ENCODE measurements around the gene AP3B1. TPM values are rescaled to one million over a fixed set of nuclear protein-coding genes. Genes with fewer than 3 reads are reported as not detected.

AP3B1 gene
- total and polyA plus RNA-seq, 2 of the 8 experiments (the other 6 are each of a cell fraction or from before 2014, with no cell fraction given), result 45.8 to 48.3 TPM

GRCh38 chr5:78000191-78000590 is 294.3 kb downstream of the AP3B1 start:
- peaks cover 0 to 3% (median under 1%) of the 10 kb centered on the region in 4 experiments; a peak in 3 of 7 replicates for H3K27me3 ChIP-seq (replicated peaks in 1 of 4; ENCODE audit: control insufficient read depth in 3 of 4, extremely low read depth in 1 of 4, insufficient read depth in 3 of 4, low read length in 3 of 4)
- H3K79me1 ChIP-seq (ENCODE audit: low read depth, low read length), result no peaks in the 10 kb centered on the region
- H3K18ac ChIP-seq (ENCODE audit: extremely low read depth, low read length), result no peak overlapping the region
- POLR2A ChIA-PET (ENCODE audit: partially characterized antibody), result no interaction called here
- H3K4me1 ChIP-seq (replicated peaks in 1 of 4; ENCODE audit: control insufficient read depth in 3 of 4, insufficient read depth in 4 of 4, low read length in 3 of 4), result peaks cover 0 to 7% (median 0%) of the 10 kb centered on the region in 4 experiments; a peak in 2 of 7 replicates
- H4K5ac ChIP-seq (ENCODE audit: insufficient read length, low read depth, low read length), result no peak overlapping the region
- DNase-seq (ENCODE audit: low read depth in 1 of 2, low spot score in 2 of 2) (no peak), FAIRE-seq (no peak)
- no peak overlapping the region for H3K14ac ChIP-seq (ENCODE audit: insufficient read length)
- no peaks in the 10 kb centered on the region for H3K23me2 ChIP-seq (ENCODE audit: low read depth, low read length)
- H3K9ac ChIP-seq (replicated peaks in 1 of 4; ENCODE audit: extremely low read depth in 1 of 4, low read depth in 3 of 4, low read length in 3 of 4), result no peak overlapping the region
- no peak overlapping the region for H2BK15ac ChIP-seq (ENCODE audit: low read length)
- H3K36me3 ChIP-seq (ENCODE audit: control insufficient read depth in 2 of 4, insufficient read depth in 4 of 4, low read length in 3 of 4), result no peaks in the 10 kb centered on the region
- H3K23ac ChIP-seq (ENCODE audit: insufficient read length), result no peak overlapping the region
- no peak overlapping the region for H3K56ac ChIP-seq (replicated peaks; ENCODE audit: insufficient read length, low read depth, low read length)
- CTCF ChIA-PET (ENCODE audit: partially characterized antibody), result interaction anchor here (0.6 to 1.7 kb wide), 4 partner anchors 9 to 439 kb away, joined by 3 to 6 read pairs (median 4); no protein-coding TSS in a partner anchor
- no peak overlapping the region for H2AFZ ChIP-seq (ENCODE audit: low read length)
- no peak overlapping the region for H2BK20ac ChIP-seq (ENCODE audit: low read length)
- H3K27ac ChIP-seq (ENCODE audit: low read depth, low read length), result no peak overlapping the region
- H4K20me1 ChIP-seq (replicated peaks in 1 of 2; ENCODE audit: control insufficient read depth in 1 of 2, insufficient read depth in 2 of 2, low read length in 2 of 2), result peaks cover 0 to 2% of the 10 kb centered on the region in 2 experiments
- no peaks in the 10 kb centered on the region for H3K9me3 ChIP-seq (ENCODE audit: insufficient read depth in 2 of 2, low read depth in 1 of 2, low read length in 1 of 2)
- WGBS, 2 experiments (ENCODE audit: extremely low coverage in 1 of 2, insufficient coverage in 1 of 2, insufficient read length in 1 of 2, insufficient replicate concordance in 2 of 2, low coverage in 1 of 2, low lambda C conversion rate in 2 of 2, missing lambda C conversion rate in 1 of 2), result 87% methylated on average over 6 of the region's 6 CpGs; no CpG with 5 or more reads in 1 of the 2 experiments
- no peak overlapping the region for H2BK120ac ChIP-seq (replicated peaks; ENCODE audit: low read depth, low read length)
- no peak overlapping the region for H2AK5ac ChIP-seq (ENCODE audit: low read depth, low read length)
- no peak overlapping the region for H3K4me3 ChIP-seq (ENCODE audit: extremely low read depth in 1 of 4, insufficient read depth in 2 of 4, low read depth in 3 of 4, low read length in 4 of 4)
- no peak overlapping the region for H2BK5ac ChIP-seq (ENCODE audit: low read depth, low read length)
- no peak overlapping the region for H3K4ac ChIP-seq (replicated peaks; ENCODE audit: insufficient read length, low read depth, low read length)
- no peak overlapping the region for H2BK12ac ChIP-seq (ENCODE audit: low read depth, low read length)
- no peak overlapping the region for H4K8ac ChIP-seq (ENCODE audit: extremely low read depth, insufficient read depth, low read length)
- H3K4me2 ChIP-seq (ENCODE audit: insufficient read depth in 1 of 2, low read depth in 2 of 2, low read length in 2 of 2), result no peak overlapping the region
- H3K79me2 ChIP-seq (ENCODE audit: control insufficient read depth in 1 of 2, insufficient read depth in 2 of 2, low read length in 2 of 2), result no peaks in the 10 kb centered on the region
- H4K91ac ChIP-seq (replicated peaks; ENCODE audit: insufficient read length, low read length), result no peak overlapping the region
- TF ChIP-seq RAD21 (IDR thresholded peaks at IDR 0.05 in 1 of 2, conservative IDR thresholded peaks at IDR 0.05 in 1 of 2; ENCODE audit: low read depth in 2 of 2, low read length in 2 of 2), result no peak
- no peak for TF ChIP-seq TAF1 (IDR thresholded peaks at IDR 0.05; ENCODE audit: low read depth, low read length)
- TF ChIP-seq BRCA1 (IDR thresholded peaks at IDR 0.05; ENCODE audit: low read depth, low read length), result no peak
- no peak for TF ChIP-seq TEAD4 (IDR thresholded peaks at IDR 0.05; ENCODE audit: low read depth, low read length)
- TF ChIP-seq YY1 (IDR thresholded peaks at IDR 0.05; ENCODE audit: low read depth, low read length), result no peak
- TF ChIP-seq MAX (IDR thresholded peaks at IDR 0.05), result no peak
- no peak for TF ChIP-seq POLR2A (IDR thresholded peaks at IDR 0.05; ENCODE audit: control extremely low read depth in 1 of 2, low read depth in 2 of 2, low read length in 2 of 2)
- no peak for TF ChIP-seq KDM5A (IDR thresholded peaks at IDR 0.05; ENCODE audit: low read length)
- TF ChIP-seq CHD2 (IDR thresholded peaks at IDR 0.05; ENCODE audit: low read length), result no peak
- no peak for TF ChIP-seq JUND (IDR thresholded peaks at IDR 0.05; ENCODE audit: low read length)
- TF ChIP-seq ZNF274 (IDR thresholded peaks at IDR 0.05; ENCODE audit: borderline replicate concordance, extremely low read depth, low read length), result no peak
- TF ChIP-seq SIN3A (conservative IDR thresholded peaks at IDR 0.05 in 1 of 2, IDR thresholded peaks at IDR 0.05 in 1 of 2; ENCODE audit: low read depth in 1 of 2, low read length in 2 of 2), result no peak
- no peak for TF ChIP-seq CTBP2 (IDR thresholded peaks at IDR 0.05; ENCODE audit: borderline replicate concordance, insufficient read depth, insufficient read length, low read length)

All from H1 (cell line).